ENCODE results near the gene VWDE.
"Not testable (repeated sequence)": the region's sequence is repeated elsewhere in the genome, so short reads cannot be mapped to it uniquely, and the experiment has no call there.

Gene VWDE

DNA sequence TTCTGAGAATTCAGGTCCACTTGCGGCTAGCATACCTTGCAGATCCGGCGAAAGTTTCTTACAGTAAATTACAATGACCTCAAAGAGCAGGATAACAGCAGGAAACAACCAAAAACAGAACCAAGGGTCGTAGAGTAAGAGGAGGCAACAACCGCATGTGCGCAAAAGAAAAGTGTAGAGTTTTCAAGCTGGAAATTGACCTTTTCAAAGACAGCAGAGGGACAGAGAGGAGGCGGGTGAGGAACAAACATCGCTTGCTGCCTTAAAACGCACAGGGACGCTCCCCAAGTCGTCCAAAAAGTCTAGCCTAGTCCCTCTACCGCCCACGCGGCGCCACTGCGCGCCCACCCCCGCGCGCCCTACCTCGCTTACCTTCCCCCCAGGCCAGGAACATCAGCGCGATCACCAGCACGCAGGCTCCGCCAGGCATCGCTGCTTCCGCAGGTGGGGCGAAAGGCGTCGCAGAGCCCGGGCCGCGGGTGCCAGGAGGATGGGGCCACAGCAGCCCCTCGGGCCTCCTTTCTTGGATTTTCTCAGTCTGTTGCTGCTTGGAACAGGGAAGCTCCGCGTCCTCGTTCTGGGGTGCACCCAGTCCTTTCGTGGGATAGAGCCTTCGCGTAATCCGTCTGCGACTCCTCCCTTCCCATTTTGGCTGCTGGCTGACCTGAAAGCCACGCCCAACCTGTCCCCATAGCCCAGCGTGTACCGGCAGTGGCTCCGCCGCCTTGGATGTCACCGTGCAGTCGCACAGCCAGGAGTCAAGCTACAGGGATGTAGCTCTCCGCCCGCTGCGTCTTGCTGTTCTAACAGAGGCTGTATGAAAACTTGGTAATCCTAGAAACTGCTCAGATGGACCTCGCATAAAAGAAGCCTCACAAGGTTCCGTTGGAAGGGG lies at the start of gene VWDE:
TSS of gene VWDE (minus strand) at position 579 of the 895 bp plus-strand sequence. CDS start at position 430, 149 bp downstream.
- FAIRE-seq: no peak

DNA sequence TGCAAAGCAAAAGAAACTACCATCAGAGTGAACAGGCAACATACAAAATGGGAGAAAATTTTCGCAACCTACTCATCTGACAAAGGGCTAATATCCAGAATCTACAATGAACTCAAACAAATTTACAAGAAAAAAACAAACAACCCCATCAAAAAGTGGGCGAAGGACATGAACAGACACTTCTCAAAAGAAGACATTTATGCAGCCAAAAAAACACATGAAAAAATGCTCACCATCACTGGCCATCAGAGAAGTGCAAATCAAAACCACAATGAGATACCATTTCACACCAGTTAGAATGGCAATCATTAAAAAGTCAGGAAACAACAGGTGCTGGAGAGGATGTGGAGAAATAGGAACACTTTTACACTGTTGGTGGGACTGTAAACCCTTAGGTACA lies 49.5 kb upstream of the VWDE start:
- FAIRE-seq: not testable (repeated sequence)

DNA sequence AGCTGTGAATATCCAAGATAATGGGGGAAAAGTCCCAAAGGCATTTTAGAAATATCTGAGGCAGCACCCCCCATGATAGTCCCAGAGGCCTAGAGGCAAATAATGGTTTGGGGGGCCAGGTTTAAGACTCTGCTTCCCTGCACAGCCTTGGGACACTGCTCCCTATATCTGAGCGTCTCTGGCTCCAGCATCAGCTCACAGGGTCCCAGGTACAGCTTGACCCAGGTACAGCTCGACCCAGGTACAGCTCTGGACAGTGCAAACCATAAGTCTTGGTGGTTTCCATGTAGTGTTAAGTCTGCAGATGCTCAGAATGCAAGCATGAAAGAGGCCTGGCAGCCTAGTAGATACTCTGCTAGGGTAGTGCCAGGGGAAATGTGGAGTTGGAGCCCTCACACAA lies 47.0 kb upstream of the VWDE start:
- FAIRE-seq: no peak

DNA sequence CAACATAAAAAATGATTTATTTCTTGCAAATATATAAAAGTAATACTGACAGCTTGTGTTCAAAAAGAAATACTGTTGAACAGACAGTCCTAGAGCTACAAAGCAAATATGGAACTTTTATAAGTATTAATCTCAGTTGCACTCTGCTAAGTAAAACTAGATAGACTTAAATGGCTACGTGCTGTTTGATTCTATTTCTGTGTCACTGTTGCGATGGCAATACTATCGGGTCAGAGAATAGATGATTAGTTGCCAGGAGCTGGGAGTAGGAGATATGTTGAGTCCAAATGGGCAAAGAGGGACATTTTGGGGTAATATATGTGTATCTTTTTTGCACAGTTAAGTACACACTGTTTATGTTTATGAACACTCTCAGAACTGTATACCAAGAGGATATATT lies 41.1 kb upstream of the VWDE start:
- no peak for FAIRE-seq

DNA sequence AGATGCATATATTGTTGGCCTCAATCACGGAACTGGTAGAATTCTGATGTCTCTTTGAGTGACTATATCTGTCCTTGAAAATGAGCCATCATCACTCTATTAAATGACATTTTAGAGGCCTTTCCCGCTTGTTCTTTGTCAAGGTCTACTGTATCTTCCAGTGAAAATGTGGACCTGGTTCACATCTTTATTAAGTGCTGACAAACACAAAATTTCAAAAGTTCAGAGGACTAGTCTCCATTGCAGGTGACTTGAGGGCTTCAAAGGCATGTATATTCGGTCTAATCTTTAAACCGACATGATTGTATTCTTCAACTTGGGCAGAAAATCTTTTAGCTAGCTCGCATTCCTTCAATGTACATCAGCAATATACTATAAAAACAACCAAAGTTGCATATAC lies 36.6 kb upstream of the VWDE start:
- no peak for FAIRE-seq

DNA sequence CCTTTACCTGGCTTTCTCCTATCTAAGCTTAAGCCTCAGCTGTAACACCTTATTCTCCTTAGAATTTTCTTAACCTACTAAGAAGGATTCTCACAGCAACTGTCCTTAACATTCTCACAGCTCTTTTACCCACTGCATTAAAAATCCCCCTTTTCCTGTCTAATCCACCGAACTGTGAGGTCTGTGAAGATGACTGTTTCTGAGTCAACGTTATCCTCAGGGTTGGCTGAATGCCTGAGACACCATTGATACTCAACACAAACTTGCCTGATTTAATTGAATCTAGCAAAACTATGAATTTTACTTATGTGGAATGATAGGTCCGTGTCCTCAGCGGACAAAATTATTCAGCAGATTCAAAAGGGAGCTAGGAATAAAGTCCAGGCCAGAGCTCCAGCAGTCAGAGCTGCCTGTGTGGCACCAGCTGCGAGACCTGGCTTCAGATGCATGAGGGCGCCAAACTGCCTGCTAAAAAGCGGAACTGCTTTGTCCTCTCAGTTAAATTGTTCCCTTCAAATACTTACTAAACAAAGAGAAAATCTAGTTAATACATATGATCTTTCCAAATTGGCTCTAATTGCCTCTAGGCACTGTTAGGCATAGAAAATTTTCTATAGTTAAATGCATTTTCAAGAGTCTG lies 33.4 kb upstream of the VWDE start:
- FAIRE-seq: no peak

DNA sequence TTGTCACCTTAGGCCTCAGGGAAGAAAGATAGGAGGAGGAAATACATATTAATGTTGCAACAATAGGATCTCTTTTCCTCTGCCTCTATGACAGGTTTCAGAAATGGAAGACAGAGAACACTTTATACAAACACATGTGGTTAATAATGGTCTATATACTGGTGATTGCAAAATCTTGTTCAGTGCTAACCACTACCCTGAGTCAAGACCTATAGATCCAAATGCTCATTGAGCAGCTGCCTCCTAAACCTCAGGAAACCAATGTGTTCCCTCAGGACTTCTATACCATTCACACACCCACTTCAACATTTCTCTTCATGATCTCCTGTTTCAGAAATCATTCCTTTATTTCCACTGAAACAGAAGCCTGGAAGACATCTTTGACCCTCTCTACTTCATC lies 32.5 kb upstream of the VWDE start:
- no peak for FAIRE-seq

DNA sequence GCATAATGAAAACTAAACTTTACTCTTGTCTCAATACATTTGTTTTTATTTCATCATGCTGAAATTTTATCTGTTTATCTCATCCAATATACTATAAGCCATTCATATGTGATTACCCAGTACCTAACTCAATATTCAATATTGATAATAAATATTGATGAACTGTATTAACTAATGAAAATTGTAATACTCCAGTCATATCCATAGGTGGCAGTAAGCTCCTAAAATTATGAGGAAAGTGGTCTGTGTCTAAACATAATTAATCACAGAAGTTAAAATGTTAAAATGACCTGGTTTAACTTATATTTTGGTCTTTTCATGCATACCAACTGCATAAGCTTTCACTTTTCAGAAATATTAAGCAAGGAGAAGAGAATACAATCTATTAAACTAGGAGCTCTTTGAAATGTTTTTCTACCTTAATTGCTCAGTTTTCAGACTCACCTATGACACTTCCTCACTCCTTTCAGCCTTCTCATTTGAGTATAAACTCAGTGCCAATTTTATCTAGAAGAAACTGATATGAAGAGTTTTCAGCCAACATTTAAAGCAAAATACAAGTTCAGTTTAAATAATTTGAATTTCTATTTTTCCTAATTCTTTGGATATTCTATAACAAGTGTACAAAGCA lies 30.5 kb upstream of the VWDE start:
- peak; percentile 94 for FAIRE-seq

DNA sequence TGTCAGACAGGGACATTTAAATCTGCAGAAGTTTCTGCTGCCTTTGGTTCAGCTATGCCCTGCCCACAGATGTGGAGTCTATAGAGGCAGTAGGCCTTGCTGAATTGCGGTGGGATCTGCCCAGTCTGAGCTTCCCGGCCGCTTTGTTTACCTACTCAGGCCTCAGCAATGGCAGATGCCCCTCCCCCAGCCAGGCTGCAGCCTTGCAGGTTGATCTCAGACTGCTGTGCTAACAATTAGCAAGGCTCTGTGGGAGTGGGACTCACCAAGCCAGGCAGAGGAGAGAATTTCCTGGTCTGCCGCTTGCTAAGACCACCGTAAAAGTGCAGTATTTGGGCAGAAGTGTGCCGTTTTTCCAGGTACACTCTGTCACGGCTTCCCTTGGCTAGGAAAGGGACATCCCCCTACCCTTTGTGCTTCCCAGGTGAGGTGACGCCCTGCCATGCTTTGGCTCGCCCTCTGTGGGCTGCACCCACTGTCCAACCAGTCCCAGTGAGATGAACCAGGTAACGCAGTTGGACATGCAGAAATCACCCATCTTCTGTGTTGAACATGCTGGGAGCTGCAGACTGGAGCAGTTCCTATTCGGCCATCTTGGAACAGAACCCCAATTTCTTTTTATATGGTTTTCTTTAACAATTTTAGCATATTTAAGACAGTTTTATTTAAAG lies 28.4 kb upstream of the VWDE start:
- FAIRE-seq: no peak

DNA sequence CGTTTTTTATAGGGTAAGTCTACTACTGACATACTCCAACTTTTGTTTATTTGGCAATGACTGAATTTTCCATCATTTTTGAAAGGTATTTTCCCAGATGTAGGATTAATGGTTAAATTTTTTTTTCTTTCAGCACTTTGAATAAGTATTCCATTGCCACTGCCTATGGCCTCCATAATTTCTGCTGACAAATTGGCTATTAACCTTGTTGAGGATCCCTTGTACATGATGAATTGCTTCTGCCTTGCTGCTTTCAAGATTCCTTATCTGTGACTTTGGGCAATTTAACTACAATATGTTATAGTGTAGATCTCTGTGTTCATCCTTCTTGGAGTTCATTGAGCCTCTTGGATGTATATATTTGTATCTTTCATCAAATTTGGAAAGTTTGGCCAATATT lies 21.6 kb upstream of the VWDE start:
- FAIRE-seq: no peak

DNA sequence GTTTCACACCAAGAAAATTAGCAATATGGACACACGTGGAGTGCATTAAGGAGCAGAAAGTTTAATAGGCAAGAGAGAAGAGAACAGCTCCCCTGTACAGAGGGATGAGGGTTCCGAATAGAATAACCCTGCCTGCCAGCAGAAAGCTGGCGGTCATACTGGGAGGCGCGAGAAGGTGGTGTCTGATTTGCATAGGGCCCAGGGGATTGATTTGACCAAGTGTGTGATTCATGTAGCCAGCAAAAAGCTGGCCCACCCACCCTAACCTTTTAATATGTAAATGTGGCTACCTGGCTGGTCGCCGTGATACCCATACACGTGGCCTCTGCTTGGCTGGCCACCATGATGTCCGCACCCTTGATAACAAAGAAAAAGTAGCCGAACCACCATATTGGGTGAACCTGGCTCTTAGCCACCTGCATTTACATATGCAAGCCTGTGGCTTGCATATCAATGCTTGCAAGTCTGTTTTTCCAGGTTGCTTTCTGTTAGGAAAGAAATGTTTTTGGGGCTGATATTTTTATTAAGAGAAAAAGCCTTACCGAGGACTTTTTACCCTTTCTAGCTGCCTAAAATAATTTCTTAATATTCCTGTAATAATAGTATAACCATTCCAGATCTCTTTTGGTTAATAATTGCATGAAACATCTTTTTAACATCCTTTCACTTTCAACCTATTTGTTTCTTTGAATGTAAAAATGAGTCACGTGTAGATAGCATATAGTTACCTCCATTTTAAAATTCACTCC lies 20.5 kb upstream of the VWDE start:
- no peak for FAIRE-seq

DNA sequence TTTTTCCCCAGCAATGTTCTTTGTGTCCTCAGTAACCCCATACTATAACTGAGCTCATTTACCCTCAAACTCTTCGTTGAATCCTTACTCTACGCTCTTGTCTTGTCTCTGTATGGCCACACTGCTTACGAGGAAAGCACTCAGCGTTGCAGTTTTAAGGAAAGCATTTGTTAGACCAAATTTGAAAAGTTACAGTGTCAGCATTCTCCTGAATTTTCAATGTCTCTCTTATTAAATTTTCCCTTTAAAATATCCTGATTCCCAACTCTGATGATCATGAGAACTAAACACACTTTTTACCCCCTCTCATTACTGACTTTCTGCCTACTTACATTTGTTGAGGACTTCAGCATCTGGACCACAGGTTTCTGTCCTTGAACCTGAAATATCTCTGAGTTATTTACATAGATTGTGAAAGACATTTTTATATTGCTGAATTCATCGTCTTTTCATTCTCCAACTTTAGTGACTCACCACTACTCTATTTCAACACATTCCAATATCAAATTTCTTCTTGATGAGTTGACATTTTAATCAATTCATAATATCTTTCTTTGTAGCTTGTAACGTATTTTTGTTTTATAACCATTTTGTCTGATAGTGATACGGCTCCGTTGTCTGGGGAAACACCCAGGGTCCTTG lies 19.8 kb upstream of the VWDE start:
- no peak for FAIRE-seq

DNA sequence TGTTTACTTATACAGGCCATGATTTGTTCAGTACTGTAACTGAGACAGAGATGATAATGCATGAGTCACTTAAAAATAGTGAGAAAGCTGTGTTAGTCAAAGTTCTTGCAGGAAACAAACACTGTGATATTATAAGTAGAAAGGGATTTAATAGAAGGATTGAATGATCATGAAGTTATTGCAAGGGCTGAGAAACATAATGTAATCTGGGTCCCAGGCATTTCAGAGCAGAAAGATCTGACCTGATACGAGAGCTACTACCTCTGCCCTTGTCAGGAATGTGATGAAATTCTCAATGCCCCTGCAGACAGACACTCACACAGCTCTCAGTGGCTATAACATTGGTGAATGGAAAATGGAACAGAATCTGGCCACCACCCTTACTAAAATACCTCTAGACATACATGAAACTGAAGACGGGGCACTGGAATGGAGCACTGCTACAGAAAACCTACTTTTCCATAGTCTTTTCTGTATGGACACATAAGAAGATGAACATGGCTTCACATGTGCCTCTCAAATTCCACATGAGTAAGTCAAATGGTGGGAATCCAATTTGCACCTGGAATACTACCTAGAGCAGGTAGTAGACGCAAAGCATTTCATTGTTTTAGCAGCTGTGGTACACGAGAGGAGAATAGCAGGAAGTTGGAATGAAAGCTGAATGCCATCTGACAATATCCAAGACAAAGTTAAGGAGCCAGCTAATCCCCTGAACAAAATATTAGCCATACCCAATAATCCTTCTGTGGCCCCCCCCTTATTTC lies 19.1 kb upstream of the VWDE start:
- no peak for FAIRE-seq

DNA sequence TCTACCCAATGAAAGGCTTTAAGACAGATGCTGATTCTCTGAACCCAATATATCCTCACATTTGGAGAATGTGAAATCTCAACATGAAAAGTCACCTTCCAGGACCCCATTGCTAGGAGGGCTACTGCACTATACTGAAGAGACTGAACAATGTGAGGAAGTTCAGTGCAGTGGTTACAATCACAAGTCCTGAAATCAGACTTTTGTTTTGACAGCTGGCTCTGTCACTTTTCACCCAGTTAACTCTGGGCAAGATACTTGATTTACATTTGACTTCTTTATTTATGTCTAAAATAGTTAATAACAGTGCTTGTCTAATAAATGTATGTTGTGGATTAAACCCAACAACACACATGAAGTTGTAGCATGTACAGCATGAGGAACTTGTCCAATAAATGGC lies 14.8 kb upstream of the VWDE start:
- FAIRE-seq: no peak

DNA sequence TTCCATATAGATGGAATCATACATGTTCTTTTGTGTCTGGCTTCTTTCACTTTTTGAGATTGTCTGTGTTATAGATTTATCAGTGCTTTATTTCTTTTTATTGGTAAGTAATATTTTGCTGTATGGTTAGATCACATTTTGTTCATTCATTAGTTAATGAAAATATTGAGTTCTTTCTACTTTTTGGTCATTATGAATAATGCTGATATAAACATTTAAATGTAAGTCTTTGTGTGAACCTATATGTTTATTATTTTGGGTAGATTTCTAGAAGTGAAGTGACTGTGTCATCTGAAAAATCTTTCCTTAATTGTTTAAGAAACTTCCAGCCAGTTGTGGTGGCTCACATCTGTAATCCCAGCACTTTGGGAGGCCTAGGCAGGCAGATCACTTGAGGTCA lies 11.4 kb upstream of the VWDE start:
- no peak for FAIRE-seq

DNA sequence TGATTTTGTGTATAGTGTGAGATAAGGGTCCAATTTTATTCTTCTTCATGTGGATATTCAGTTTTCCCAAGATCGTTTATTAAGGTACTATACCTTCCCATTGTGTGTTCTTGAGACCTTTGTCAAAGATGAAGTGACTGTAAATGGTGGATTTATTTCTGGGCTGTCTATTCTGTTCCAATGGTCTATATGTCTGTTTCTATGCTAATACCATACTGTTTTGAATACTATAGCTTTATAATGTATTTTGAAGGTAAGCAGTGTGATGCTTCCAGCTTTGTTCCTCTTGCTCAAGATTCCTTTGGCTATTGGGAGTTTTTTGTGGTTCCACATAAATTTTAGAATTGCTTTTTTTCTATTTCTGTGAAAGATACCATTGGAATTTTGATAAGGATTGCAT lies 8.7 kb upstream of the VWDE start:
- no peak for FAIRE-seq

DNA sequence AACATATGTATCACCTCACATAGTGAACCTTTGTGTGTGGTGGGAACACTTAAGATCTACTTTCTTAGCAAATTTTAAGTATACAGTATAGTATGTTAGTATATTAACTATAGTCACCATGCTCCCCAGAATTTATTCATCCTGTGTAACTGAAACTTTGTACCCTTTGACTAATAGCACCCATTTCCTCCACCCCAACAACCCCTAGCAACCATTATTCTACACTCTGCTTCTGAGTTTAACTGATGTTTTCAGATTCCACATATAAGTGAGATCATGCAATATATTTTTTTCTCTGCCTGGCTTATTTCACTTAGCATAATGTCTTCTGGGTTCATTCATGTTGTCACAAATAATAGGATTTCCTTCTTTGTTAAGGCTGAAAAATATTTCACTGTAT lies 6.9 kb upstream of the VWDE start:
- no peak for FAIRE-seq

DNA sequence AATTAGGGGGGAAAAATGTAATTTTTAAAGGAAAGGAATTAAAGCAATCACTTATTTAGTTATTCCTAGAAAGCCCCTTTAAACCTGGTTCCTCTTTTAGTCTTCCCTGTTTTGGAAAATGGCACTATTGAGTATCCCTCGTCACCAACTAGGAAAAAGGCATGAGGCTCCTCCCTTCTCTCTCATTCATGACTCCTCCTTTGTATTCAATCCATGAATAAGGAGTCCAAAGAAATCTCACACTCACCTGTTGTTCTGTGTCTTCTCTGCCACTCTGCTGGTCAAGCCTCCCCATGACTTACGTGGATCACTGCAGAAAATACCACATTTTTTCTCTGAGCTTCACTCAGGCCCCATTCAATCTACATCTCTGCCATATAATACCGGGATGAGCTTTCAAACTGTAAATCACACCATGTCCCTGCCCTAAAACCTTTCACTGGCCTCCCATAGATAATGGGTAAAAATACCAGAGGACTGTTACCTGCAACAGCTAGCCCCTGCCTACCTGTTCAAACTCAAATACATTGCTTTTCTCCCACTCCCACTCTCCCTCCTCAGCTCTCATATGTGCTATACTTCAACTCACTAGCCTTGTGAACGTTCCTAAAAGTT lies 5.5 kb upstream of the VWDE start:
- FAIRE-seq: no peak

DNA sequence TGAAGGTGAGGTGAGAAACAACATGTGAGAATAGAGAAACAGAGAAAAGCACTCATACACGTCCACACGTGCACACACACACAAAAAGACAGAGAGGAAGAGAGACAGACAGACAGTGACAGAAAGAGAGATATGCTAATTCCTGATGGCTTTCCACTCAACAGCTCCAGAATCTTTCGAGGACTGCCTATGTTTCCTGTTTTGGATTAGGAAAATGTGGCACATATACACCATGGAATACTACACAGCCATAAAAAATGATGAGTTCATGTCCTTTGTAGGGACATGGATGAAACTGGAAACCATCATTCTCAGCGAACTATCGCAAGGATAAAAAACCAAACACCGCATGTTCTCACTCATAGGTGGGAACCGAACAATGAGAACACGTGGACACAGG lies 4.0 kb upstream of the VWDE start:
- not testable (repeated sequence) for FAIRE-seq

DNA sequence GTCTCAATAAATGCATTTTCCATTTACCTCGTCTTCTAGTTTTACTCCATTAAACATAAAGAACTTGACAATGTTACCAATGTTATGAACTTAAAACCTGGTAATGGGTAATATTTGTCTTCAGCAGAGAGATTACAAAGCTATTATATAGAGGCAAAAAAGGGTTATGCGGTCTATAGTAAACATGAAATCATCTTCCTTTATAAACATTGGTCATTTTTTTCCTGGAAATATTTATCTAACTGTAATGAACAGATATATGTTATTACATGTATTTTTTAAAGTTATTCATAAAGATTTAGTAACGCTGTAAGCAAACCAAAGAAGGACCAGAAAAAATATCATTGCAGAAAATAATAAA lies 1.3 kb downstream of the VWDE start:
- peak; percentile 54 for FAIRE-seq
